HG03354 (cell line): ENCODE results near the gene MFRP.

Source experiments
- ATAC-seq: cut with Tn5 transposase; IDR thresholded peaks from one replicate; pipeline ENCODE4 v1.9.1; 2021; ENCODE audit warnings: mild to moderate bottlenecking; ENCODE audit not compliant: unreplicated experiment, poor library complexity, severe bottlenecking

MFRP gene

DNA sequence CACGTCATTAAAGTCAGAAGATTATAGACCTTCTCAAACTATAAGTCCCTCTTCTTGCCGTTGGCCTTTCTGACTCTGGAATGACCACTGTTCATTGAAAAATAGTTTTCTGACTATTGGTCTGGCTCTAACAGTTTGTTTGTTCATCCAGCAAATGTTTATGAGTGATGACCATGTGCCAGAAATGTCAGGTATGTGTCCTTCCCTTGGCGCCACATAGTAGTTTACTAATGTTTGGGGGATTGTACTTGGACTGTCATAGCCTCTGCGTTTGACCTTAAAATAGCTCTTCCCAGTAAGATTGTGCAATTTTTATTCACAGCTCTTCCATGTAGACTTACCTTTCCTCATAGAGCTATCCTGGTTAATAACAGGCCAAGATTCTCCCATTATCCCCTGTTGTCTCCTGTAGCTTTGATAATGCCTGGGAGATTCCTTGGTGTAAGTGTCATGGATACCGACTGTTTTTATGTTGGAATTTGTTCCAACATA lies 43.2 kb downstream of the MFRP start:
- no peak for ATAC-seq

DNA sequence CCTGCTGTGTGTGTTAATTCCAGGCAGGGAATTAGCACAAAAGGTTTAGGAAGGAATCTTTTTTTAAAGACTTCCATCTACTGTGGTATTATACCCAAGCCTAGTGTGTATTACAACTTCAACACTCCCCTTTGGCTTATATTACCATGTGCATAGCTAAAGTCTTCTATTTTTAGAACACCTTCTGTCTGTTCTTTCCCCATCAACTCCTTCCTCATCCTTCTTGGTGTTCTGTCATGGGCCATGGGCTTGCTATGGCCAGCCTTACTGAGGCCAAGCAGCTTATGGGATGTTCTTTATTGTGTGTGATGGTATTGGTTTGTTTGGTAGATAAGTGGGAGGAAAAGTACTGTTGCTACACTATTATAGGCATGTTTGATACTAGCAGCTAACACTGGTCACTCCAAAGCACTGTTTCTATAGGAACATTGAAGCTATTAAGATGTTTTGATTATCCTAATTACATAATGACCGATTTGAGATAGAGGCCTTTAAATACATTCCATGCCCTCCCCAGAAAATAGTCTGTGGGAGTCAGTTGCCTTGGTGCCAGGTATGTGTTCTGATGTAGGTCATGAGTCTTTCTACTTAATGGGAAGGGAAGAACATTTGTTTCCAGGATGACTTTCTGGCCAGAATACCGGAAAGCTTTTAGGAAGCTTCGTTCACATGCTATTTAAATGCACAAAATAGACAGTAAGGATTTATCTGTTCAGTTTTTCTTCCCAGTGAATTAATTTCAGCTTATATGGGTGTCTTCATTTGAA lies 46.1 kb downstream of the MFRP start:
- ATAC-seq = no peak

DNA sequence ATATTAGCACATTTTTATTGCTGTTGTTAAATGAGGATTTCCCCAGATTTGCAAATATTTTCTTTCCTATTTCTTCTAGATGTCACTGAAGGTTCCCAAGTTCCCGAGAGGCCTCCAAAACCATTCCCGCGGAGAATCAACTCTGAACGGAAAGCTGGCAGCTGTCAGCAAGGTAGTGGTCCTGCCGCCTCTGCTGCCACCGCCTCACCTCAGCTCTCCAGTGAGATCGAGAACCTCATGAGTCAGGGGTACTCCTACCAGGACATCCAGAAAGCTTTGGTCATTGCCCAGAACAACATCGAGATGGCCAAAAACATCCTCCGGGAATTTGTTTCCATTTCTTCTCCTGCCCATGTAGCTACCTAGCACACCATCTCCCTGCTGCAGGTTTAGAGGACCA lies 47.1 kb downstream of the MFRP start:
- ATAC-seq = no peak

DNA sequence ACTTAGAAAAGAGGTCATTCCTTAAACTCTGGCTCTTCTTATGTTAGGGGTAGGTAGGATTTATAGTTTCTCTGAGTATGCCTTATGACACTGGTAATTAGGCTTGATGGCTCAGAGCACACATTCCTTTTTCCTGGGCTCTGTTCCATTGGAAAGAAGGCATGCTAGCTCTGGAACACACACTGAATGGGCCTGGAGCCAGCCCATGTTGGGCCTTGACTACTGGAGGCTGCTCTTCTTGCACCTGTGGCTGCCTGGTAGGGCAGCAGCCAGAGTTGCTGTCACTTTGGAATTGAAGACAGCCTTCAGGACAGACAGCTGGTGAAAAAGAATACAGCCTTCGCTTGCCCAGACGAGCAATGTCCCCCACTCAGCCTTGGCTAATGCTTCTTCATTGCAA lies 47.8 kb downstream of the MFRP start:
- no peak for ATAC-seq

DNA sequence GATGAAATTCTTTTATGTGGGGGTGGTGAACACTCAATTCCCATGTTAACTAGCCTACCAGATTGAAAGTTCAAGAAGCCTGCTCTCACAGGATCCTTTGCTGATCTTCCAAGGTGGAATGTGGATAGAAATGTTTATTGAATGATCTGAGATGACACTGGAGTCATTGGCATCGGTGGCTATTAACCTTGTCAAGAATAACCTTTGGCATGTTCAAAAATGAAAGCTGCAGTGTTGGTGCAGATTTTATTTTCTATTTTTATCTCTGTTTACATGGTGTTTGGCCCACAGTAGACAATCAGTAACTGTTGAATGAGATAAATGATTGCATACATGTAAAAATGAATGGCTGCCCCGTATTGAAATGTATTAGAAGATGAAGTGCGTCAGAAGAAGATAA lies 48.6 kb downstream of the MFRP start:
- no peak for ATAC-seq

DNA sequence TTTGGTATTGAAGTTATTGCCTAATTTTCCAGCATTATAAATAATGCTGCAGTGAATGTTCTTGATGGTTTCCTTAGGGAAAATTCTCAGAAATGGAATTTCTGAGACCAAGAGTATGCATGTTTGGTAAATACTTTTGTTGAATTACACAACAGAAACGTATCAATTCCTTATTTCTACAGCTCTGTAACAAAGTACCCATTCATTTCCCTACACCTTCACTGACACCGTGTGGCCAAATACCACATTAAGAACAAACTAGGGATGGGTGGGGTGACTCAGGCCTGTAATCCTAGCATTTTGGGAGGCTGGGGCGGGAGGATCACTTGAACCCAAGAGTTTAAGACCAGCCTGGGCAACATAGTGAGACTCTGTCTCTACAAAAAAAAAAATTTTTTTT lies 51.3 kb downstream of the MFRP start:
- ATAC-seq = no peak

DNA sequence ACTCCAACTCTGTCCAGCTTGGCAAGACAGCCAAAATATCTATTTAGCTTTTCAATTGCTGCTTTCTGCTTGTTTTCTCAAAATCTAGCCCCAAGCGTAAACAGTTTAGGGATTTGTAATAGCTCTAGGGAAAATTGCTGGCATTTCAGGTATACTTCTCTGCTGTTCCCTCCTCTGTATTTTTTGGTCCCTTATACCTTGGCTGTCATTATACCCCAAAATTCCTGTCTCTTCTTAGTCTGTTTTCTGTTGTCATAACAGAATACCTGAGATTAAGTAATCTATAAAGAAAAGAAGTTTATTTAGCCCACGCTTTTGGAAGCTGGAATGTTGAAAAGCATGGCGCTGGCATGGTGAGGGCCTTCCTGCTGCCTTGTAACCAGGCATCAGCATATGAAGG lies 53.0 kb downstream of the MFRP start:
- ATAC-seq = no peak

DNA sequence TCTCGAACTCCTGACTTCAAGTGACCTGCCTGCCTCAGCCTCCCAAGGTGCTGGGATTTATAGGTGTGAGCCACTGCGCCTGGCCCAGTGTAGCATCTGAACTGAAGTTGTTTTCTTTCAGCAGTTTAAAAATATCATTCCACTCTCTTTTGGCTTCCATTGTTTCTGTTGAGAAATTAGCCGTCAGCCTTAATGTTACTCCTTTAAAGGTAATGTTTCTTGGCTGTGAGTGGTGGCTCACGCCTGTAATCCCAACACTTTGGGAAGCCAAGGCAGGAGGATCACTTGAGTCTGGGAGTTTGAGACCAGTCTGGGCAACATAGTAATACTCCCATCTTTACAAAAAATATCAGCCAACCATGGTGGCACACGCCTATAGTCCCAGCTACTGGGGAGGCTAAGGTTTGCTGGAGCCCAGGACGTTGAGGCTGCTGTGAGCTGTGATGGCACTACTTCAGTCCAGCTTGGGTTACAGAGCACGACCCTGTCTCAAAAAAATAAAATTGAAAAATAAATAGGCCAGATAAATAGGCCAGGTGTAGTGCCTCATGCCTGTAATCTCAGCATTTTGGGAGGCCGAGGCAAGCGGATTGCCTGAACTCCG lies 55.5 kb downstream of the MFRP start:
- no peak for ATAC-seq
